Lung (tissue), 12 donors: ENCODE results near the gene OR56A4. TPM values are rescaled to one million over a fixed set of nuclear protein-coding genes. Genes with fewer than 3 reads are reported as not detected.

Experiments
- ATAC-seq: fragments of 200-7000 bp; cut with Tn5 transposase; one replicate; pipeline ENCODE4 v1.9.1; 2020; ENCODE audit warnings: moderate number of reproducible peaks; ENCODE audit not compliant: insufficient read depth, low FRiP score
- DNase-seq, 3 donors: peaks; one replicate each; pipeline ENCODE4 v3.0.0-alpha.2; 2013 to 2017
- H3K27ac ChIP-seq, 2 donors: one replicate each; pipeline ENCODE4 v1.5.1; 2013; ENCODE audit warnings: mild to moderate bottlenecking in 2 of 2, moderate library complexity in 2 of 2, control low read depth in 1 of 2, inconsistent platforms in 1 of 2, low read depth in 1 of 2, low read length in 1 of 2
- H3K27me3 ChIP-seq, 3 donors: one replicate each; pipeline ENCODE4 v1.5.1; 2013; ENCODE audit warnings: low read length in 2 of 3; ENCODE audit not compliant: control insufficient read depth in 3 of 3, insufficient read depth in 3 of 3
- H3K36me3 ChIP-seq, 4 donors: one replicate each; pipeline ENCODE4 v1.5.1; 2013; ENCODE audit warnings: low read length in 4 of 4, mild to moderate bottlenecking in 1 of 4, moderate library complexity in 1 of 4; ENCODE audit not compliant: control insufficient read depth in 4 of 4, insufficient read depth in 4 of 4
- H3K4me1 ChIP-seq, 5 donors: one replicate each; pipeline ENCODE4 v1.5.1; 2013; ENCODE audit warnings: low read length in 5 of 5, mild to moderate bottlenecking in 2 of 5, moderate library complexity in 1 of 5; ENCODE audit not compliant: control insufficient read depth in 5 of 5, insufficient read depth in 5 of 5
- H3K4me3 ChIP-seq: one replicate; pipeline ENCODE4 v1.5.1; 2013; ENCODE audit warnings: mild to moderate bottlenecking, control low read depth, moderate library complexity
- H3K9ac ChIP-seq, 2 donors: one replicate each; pipeline ENCODE4 v1.5.1; 2013; ENCODE audit warnings: low read length in 2 of 2, control low read depth in 1 of 2; ENCODE audit not compliant: insufficient read depth in 1 of 2
- H3K9me3 ChIP-seq, 4 donors: one replicate each; pipeline ENCODE4 v1.5.1; 2013; ENCODE audit warnings: low read length in 3 of 4, mild to moderate bottlenecking in 1 of 4, moderate library complexity in 1 of 4; ENCODE audit not compliant: control insufficient read depth in 4 of 4, insufficient read depth in 3 of 4
- WGBS, 2 donors: extraction: QIAGEN DNeasy Blood & Tissue Kit; methylation state at CpG; one replicate each; pipeline ENCODE4 v1.1.7; 2013; 5-methylcytosine and 5-hydroxymethylcytosine counted together
- polyA plus RNA-seq, 2 donors: library from polyadenylated mRNA; stranded (reverse); fragments of 200-250 nt; gene quantifications; one replicate each; pipeline ENCODE4 v1.2.1, GENCODE V29; 2013
- total RNA-seq, 2 donors: library from RNA; depleted of rRNA in 1 of 2; stranded (reverse); fragments of >200 nt in 1 of 2; gene quantifications; one replicate each; pipeline ENCODE4 v1.2.1, GENCODE V29; 2014 to 2021
- TF ChIP-seq, protein P1 (sequence below): IDR thresholded peaks from 2 replicates; pipeline ENCODE4 v1.5.1; 2012; ENCODE audit warnings: mild to moderate bottlenecking; ENCODE audit errors: control extremely low read depth, extremely low read depth
- donor health status: control.
- donor health status: control.
- donor health status: Bipolar disorder and iron deficiency.
- donor health status: healthy.
- donor health status: DM: yes; HTN: yes; CAD: no.

Gene OR56A4
- total and polyA plus RNA-seq, 4 donors, result 0.06 TPM; not detected in 3

DNA sequence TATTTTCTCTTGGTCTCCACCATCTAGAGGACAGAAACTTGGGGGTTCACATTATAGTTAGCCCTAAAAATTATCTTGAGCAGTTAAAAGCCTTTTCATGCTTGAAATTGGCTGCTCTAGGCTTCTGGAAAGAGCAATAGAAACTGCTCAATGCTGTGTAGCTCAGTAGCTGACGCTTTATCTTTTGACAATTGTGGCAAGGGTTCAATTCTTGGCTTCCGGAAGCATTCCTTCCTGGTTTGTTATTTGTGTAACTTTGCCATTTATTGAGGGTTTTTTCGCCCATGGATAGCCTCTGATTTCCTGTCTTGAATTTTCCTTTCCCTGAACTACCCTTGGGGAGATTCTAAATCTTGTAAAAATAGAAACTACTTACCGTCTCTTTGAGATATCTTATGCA lies 34.1 kb upstream of the OR56A4 start:
- TF ChIP-seq, protein P1, sequence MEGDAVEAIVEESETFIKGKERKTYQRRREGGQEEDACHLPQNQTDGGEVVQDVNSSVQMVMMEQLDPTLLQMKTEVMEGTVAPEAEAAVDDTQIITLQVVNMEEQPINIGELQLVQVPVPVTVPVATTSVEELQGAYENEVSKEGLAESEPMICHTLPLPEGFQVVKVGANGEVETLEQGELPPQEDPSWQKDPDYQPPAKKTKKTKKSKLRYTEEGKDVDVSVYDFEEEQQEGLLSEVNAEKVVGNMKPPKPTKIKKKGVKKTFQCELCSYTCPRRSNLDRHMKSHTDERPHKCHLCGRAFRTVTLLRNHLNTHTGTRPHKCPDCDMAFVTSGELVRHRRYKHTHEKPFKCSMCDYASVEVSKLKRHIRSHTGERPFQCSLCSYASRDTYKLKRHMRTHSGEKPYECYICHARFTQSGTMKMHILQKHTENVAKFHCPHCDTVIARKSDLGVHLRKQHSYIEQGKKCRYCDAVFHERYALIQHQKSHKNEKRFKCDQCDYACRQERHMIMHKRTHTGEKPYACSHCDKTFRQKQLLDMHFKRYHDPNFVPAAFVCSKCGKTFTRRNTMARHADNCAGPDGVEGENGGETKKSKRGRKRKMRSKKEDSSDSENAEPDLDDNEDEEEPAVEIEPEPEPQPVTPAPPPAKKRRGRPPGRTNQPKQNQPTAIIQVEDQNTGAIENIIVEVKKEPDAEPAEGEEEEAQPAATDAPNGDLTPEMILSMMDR, result no peak
- WGBS, 2 donors, result 41 to 48% methylated on average over 4 of the region's 4 CpGs
- H3K27ac ChIP-seq, result no peak overlapping the region
- no peaks in the 10 kb centered on the region for H3K27me3 ChIP-seq
- DNase-seq, result no peak
- no peaks in the 10 kb centered on the region for H3K9me3 ChIP-seq
- no peak for ATAC-seq
- H3K36me3 ChIP-seq, result no peaks in the 10 kb centered on the region
- no peak overlapping the region for H3K9ac ChIP-seq
- no peaks in the 10 kb centered on the region for H3K4me1 ChIP-seq
- H3K4me3 ChIP-seq, result no peak overlapping the region

- Histone ChIP-seq H3K27ac (no peak within 1 kb of the TSS), H3K27me3 (peaks cover 0 to 3% (median 0%) of the 10 kb centered on the region in 3 donors), H3K36me3 (no peaks in the 10 kb centered on the region), H3K4me3 (no peak within 1 kb of the TSS), H3K9ac (no peak within 1 kb of the TSS), H3K9me3 (no peaks in the 10 kb centered on the region), H3K4me1 (no peaks in the 10 kb centered on the region)
- no peak for ATAC-seq
- TF ChIP-seq, protein P1, result no peak
- no peak for DNase-seq
- WGBS, 2 donors, result 89 to 93% methylated on average over 1 of the region's 1 CpG
Observed at GRCh38 chr11:6030708-6031405, 24.1 kb upstream of the OR56A4 start, which contains the start of gene OR56A1. TSS of gene OR56A1 (minus strand) at chr11:6030758. CDS start at chr11:6027692, 3,066 bp downstream.

GRCh38 chr11:6027501-6027900 lies 20.8 kb upstream of the OR56A4 start:
- DNase-seq (no peak), ATAC-seq (no peak)
- WGBS, 2 donors, result 94 to 100% methylated on average over 1 of the region's 1 CpG
- no peak overlapping the region for H3K9ac ChIP-seq
- no peaks in the 10 kb centered on the region for H3K27me3 ChIP-seq
- no peak overlapping the region for H3K27ac ChIP-seq
- H3K4me1 ChIP-seq, result no peaks in the 10 kb centered on the region
- TF ChIP-seq, protein P1, result no peak
- H3K4me3 ChIP-seq, result no peak overlapping the region
- no peaks in the 10 kb centered on the region for H3K36me3 ChIP-seq
- no peaks in the 10 kb centered on the region for H3K9me3 ChIP-seq
